Activated naive CD4-positive, alpha-beta T cell treated with anti-CD3 and anti-CD28 coated beads for 36 hours (primary cell): ENCODE data around the gene SFTPB. TPM values are rescaled to one million over a fixed set of nuclear protein-coding genes. Genes with fewer than 3 reads are reported as not detected.
"Not testable (repeated sequence)": the region's sequence is repeated elsewhere in the genome, so short reads cannot be mapped to it uniquely, and the experiment has no call there.

Experiments
- CTCF ChIA-PET: fragments of 350-600 bp; sonication (Branson Sonifier 250); formaldehyde crosslinking; loops from one replicate; lab custom pipeline; 2021; ENCODE audit warnings: antibody characterized with exemption; lab: Charles Lee
- DNase-seq: peaks from one replicate; pipeline ENCODE4 v3.0.0-alpha.2; 2020
- H3K27ac Mint-ChIP-seq: one replicate; pipeline ENCODE4 v1.8.0; 2021; ENCODE audit warnings: mild to moderate bottlenecking, mixed read lengths
- H3K27me3 Mint-ChIP-seq: one replicate; pipeline ENCODE4 v1.8.0; 2021; ENCODE audit warnings: low read depth, mixed read lengths
- H3K36me3 Mint-ChIP-seq: one replicate; pipeline ENCODE4 v1.8.0; 2021; ENCODE audit warnings: low read depth, mixed read lengths
- H3K4me1 Mint-ChIP-seq: one replicate; pipeline ENCODE4 v1.8.0; 2021; ENCODE audit warnings: low read depth, mixed read lengths
- H3K4me3 Mint-ChIP-seq: one replicate; pipeline ENCODE4 v1.8.0; 2021; ENCODE audit warnings: mild to moderate bottlenecking, moderate library complexity, mixed read lengths
- H3K9me3 Mint-ChIP-seq: one replicate; pipeline ENCODE4 v1.8.0; 2021; ENCODE audit warnings: mixed read lengths
- intact Hi-C: fragments of 100-400 bp; cut with micrococcal nuclease; formaldehyde crosslinking; loops from one replicate; pipeline ENCODE4 v1.15.1; 2023
- total RNA-seq, 2 experiments: library from RNA; stranded (reverse); gene quantifications; one replicate each; pipeline ENCODE4 v1.2.3, GENCODE V29; 2021

Gene SFTPB
- total RNA-seq, 2 experiments from 2014 or later = not detected

- no peak for DNase-seq
- Mint-ChIP-seq H3K27ac (no peak overlapping the region), H3K9me3 (no peaks in the 10 kb centered on the region), H3K4me1 (no peaks in the 10 kb centered on the region), H3K4me3 (no peak overlapping the region), H3K27me3 (no peaks in the 10 kb centered on the region), H3K36me3 (peaks cover 55% of the 10 kb centered on the region)
- CTCF ChIA-PET = interaction anchor here (0.6 to 10.1 kb wide), 6 partner anchors 11 to 238 kb away, joined by 3 to 75 read pairs (median 4); no protein-coding TSS in a partner anchor
- intact Hi-C loops = no loop called here
Measured at GRCh38 chr2:85647823-85648526, 20.0 kb downstream of the SFTPB start.

DNA sequence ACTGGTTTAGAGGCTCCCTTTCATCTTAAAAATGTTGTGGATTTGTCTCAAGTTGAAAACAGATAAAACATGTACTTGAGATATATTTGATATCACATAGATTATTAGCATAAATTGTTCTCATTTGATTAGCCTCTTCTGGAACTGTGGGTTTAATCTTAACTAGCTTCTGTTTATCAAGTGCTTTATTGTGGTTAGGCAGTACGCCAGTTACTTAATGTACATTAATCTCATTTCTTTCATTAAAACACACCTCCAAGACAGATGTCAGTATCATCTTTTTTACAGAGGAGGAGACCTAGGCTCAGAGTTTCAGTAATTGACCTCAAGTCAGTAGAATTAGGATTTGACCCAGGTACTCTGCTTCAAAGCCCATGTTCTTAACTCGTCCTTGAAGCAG, 21.8 kb downstream of the SFTPB start:
- no peak overlapping the region for H3K4me3 Mint-ChIP-seq
- no peaks in the 10 kb centered on the region for H3K9me3 Mint-ChIP-seq
- H3K4me1 Mint-ChIP-seq = no peaks in the 10 kb centered on the region
- no peaks in the 10 kb centered on the region for H3K27me3 Mint-ChIP-seq
- CTCF ChIA-PET = interaction anchor here (10.1 kb wide), 1 partner anchor 9 kb away, joined by 75 read pairs; no protein-coding TSS in a partner anchor
- no peak overlapping the region for H3K27ac Mint-ChIP-seq
- peaks cover 64% of the 10 kb centered on the region for H3K36me3 Mint-ChIP-seq
- intact Hi-C loops = no loop called here
- DNase-seq = no peak

DNA sequence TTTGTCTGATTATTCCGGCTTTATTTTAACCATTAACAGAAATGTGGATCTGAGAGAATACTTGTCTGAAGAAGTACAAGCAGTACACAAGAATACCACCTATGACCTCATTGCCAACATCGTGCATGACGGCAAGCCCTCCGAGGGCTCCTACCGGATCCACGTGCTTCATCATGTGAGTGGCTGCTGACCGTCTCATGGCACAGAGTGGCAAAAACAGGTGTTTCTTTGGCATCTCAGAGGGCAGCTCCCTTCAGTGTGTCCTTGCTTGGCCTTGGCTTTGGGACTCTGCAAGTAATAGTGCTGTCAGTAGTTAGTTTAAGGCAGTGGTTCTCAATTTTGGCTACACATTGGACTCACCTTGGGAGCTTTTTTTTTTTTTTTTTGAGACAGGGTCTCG, 23.1 kb downstream of the SFTPB start:
- Mint-ChIP-seq H3K4me3 (no peak overlapping the region), H3K27me3 (no peaks in the 10 kb centered on the region), H3K9me3 (no peaks in the 10 kb centered on the region), H3K4me1 (no peaks in the 10 kb centered on the region), H3K36me3 (peaks cover 74% of the 10 kb centered on the region), H3K27ac (no peak overlapping the region)
- DNase-seq = no peak
- CTCF ChIA-PET = interaction anchor here (0.7 to 10.1 kb wide), 2 partner anchors 8 to 64 kb away, joined by 3 to 75 read pairs; no protein-coding TSS in a partner anchor
- intact Hi-C loops = no loop called here

DNA sequence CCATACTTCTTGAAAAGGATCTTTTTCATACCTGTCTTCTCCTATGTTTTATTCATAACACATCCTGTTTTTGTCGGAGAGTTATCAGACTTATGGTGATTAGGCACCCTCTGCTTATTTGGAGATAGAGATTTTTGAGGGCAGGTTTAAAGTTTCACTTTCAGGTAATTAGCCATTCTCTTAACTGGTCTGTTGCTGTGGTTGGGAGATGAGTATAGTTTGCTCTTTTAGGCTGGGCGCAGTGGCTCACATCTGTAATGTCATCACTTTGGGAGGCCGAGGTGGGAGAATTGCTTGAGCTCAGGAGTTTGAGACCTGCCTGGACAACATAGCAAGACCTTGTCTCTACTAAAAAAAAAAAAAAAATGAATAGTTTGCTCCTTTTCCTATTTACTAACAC, 25.3 kb downstream of the SFTPB start:
- CTCF ChIA-PET = interaction anchor here (0.6 kb wide), 1 partner anchor 44 kb away, joined by 3 read pairs; no protein-coding TSS in a partner anchor
- Mint-ChIP-seq H3K27me3 (no peaks in the 10 kb centered on the region), H3K9me3 (no peaks in the 10 kb centered on the region), H3K4me3 (no peak overlapping the region), H3K36me3 (peaks cover 64% of the 10 kb centered on the region), H3K4me1 (no peaks in the 10 kb centered on the region), H3K27ac (no peak overlapping the region)
- no peak for DNase-seq
- intact Hi-C loops = no loop called here

DNA sequence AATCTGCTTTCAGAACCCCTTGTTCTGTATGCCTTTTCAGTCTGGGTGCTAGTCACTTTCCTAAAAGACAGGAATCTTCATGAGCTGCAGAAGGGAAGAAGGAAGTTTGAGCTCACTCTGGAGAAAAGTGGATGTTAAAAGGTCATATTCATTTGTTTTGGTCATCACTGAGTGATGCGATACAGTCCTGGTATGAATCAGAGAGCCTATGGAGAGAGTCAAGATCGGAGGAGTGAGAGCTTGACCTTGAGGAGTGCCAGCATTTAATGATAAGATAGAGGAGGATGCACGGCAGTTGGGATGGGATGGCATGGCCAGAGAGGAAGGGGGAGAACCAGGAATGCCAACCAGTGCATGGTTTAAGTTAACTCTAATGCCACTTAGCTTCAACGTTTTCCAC, 32.4 kb downstream of the SFTPB start:
- intact Hi-C loops = loop anchor here (2.0 kb wide), 2 partner anchors 71 to 215 kb away; no protein-coding TSS in a partner anchor
- Mint-ChIP-seq H3K4me3 (no peak overlapping the region), H3K27ac (no peak overlapping the region), H3K9me3 (no peaks in the 10 kb centered on the region), H3K4me1 (peaks cover 9% of the 10 kb centered on the region), H3K36me3 (peaks cover 59% of the 10 kb centered on the region), H3K27me3 (no peaks in the 10 kb centered on the region)
- DNase-seq = no peak
- CTCF ChIA-PET = interaction anchor here (1.0 to 4.6 kb wide), 7 partner anchors 12 to 198 kb away, joined by 4 to 103 read pairs (median 21); no protein-coding TSS in a partner anchor

GRCh38 chr2:85635011-85635410, 33.0 kb downstream of the SFTPB start:
- no peak for DNase-seq
- H3K4me1 Mint-ChIP-seq = peaks cover 9% of the 10 kb centered on the region
- H3K27me3 Mint-ChIP-seq = no peaks in the 10 kb centered on the region
- intact Hi-C loops = no loop called here
- no peak overlapping the region for H3K4me3 Mint-ChIP-seq
- H3K27ac Mint-ChIP-seq = no peak overlapping the region
- H3K36me3 Mint-ChIP-seq = peaks cover 58% of the 10 kb centered on the region
- H3K9me3 Mint-ChIP-seq = no peaks in the 10 kb centered on the region
- CTCF ChIA-PET = interaction anchor here (1.0 to 4.6 kb wide), 3 partner anchors 14 to 198 kb away, joined by 6 to 75 read pairs (median 25); no protein-coding TSS in a partner anchor

DNA sequence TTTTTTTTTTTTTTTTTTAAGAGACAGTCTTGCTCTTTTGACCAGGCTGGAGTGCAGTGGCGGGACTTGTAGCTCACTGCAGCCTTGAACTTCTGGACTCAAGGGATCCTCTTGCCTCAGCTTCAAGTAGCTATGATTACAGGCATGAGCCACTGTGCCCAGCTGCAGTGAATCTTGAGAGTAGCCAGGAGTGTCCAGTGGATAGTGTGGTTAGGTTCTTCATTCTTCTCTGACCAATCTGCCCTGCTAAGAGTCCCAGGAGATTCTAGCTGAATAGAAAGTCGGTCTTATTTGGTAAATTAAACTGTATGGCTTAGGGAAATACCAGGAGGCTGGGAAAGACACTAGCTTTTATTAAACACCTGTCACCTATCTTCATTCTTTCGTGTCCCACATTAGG, 36.7 kb downstream of the SFTPB start:
- peaks cover 54% of the 10 kb centered on the region for H3K36me3 Mint-ChIP-seq
- intact Hi-C loops = no loop called here

GRCh38 chr2:85628658-85629057, 39.3 kb downstream of the SFTPB start:
- CTCF ChIA-PET = interaction anchor here (0.5 to 10.5 kb wide), 3 partner anchors 9 to 479 kb away, joined by 3 to 103 read pairs (median 4); no protein-coding TSS in a partner anchor
- H3K4me1 Mint-ChIP-seq = peaks cover 16% of the 10 kb centered on the region
- H3K27ac Mint-ChIP-seq = peak overlapping the region; percentile 74
- no peaks in the 10 kb centered on the region for H3K9me3 Mint-ChIP-seq
- H3K36me3 Mint-ChIP-seq = peaks cover 60% of the 10 kb centered on the region
- H3K4me3 Mint-ChIP-seq = no peak overlapping the region
- intact Hi-C loops = no loop called here
- DNase-seq = no peak
- H3K27me3 Mint-ChIP-seq = no peaks in the 10 kb centered on the region

More for the DNA sequence above, 36.7 kb downstream of the SFTPB start:
- Mint-ChIP-seq H3K4me3 (no peak overlapping the region), H3K27me3 (no peaks in the 10 kb centered on the region), H3K4me1 (peaks cover 19% of the 10 kb centered on the region), H3K9me3 (no peaks in the 10 kb centered on the region), H3K27ac (no peak overlapping the region)
- DNase-seq = no peak
- CTCF ChIA-PET = interaction anchor here (0.6 to 0.7 kb wide), 2 partner anchors 22 to 79 kb away, joined by 3 read pairs; no protein-coding TSS in a partner anchor

DNA sequence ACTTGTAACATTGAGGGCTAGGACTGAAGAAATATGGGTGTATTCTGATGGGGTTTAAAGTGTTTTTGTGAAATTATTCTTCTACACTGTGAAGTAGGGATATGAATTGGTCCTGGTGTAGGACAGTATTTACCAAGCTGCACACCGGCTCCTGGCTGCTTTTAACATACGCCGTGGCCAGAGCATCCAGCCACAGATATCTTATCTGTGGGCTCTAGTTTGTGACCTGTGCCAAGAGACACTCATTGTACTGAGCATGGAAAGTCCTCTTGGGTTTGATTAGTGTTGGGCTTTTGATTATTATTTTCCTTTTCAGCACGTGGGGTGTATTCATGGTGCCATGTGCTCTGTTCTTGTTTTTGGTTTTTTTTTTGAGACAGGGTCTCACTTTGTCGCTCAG, 44.0 kb downstream of the SFTPB start:
- H3K36me3 Mint-ChIP-seq = peaks cover 48% of the 10 kb centered on the region
- intact Hi-C loops = no loop called here
- H3K27ac Mint-ChIP-seq = peak overlapping the region; percentile 5
- H3K9me3 Mint-ChIP-seq = no peaks in the 10 kb centered on the region
- no peaks in the 10 kb centered on the region for H3K27me3 Mint-ChIP-seq
- CTCF ChIA-PET = interaction anchor here (10.5 kb wide), 1 partner anchor 13 kb away, joined by 103 read pairs; no protein-coding TSS in a partner anchor
- DNase-seq = no peak
- H3K4me3 Mint-ChIP-seq = no peak overlapping the region
- H3K4me1 Mint-ChIP-seq = peaks cover 16% of the 10 kb centered on the region

DNA sequence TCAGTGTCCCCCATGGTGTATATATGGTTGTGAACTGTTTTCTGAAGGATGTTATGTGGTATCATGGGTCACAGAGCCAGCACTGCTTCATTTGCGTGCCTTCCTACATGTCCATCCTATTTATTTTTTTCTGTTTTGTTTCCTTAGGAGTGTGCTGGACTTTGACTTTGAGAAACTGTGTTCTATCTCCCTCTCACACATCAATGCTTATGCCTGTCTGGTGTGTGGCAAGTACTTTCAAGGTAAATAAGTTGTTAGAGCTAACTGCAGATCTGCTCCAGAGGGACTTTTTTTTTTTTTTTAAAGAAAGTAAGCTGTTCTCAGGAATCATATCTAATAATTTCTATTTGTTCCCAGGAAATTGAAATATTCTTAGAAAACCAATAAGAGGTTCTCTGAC, 46.7 kb downstream of the SFTPB start:
- CTCF ChIA-PET = interaction anchor here (10.5 kb wide), 1 partner anchor 16 kb away, joined by 103 read pairs; no protein-coding TSS in a partner anchor
- intact Hi-C loops = no loop called here
- Mint-ChIP-seq H3K27me3 (no peaks in the 10 kb centered on the region), H3K36me3 (peaks cover 45% of the 10 kb centered on the region), H3K27ac (no peak overlapping the region), H3K4me1 (peaks cover 21% of the 10 kb centered on the region), H3K4me3 (no peak overlapping the region), H3K9me3 (no peaks in the 10 kb centered on the region)
- DNase-seq = no peak

DNA sequence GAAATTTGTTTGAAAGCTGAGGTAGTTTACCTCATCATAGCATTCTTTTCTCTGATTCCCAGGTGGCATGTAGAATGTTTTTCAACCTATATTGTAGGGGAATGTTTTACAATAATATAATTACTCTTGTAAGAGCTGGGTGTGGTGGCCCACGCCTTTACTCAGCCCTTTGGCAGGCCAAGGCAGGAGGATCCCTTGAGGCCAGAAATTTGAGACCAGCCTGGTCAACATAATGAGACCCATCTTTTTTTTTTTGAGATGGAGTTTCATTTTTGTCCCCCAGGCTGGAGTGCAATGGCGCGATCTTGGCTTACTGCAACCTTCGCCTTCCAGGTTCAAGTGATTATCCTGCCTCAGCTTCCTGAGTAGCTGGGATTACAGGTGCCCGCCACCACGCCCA, 48.4 kb downstream of the SFTPB start:
- CTCF ChIA-PET = interaction anchor here (0.8 to 10.5 kb wide), 3 partner anchors 14 to 68 kb away, joined by 3 to 103 read pairs (median 3); no protein-coding TSS in a partner anchor
- intact Hi-C loops = loop anchor here (5.0 to 10.0 kb wide), 3 partner anchors 418 to 825 kb away; partner anchors contain the start of genes KDM3A, POLR1A and PTCD3
- H3K9me3 Mint-ChIP-seq = no peaks in the 10 kb centered on the region
- no peak overlapping the region for H3K27ac Mint-ChIP-seq
- peaks cover 21% of the 10 kb centered on the region for H3K4me1 Mint-ChIP-seq
- no peaks in the 10 kb centered on the region for H3K27me3 Mint-ChIP-seq
- H3K36me3 Mint-ChIP-seq = peaks cover 34% of the 10 kb centered on the region
- no peak overlapping the region for H3K4me3 Mint-ChIP-seq
- no peak for DNase-seq

- not testable (repeated sequence) for H3K27me3 Mint-ChIP-seq, H3K27ac Mint-ChIP-seq, DNase-seq, H3K9me3 Mint-ChIP-seq
- intact Hi-C loops = loop anchor here (5.0 to 10.0 kb wide), 3 partner anchors 420 to 827 kb away; partner anchors contain the start of genes KDM3A, POLR1A and PTCD3
- H3K36me3 Mint-ChIP-seq = peaks cover 19% of the 10 kb centered on the region
- CTCF ChIA-PET = interaction anchor here (1.9 kb wide), 1 partner anchor 19 kb away, joined by 14 read pairs; no protein-coding TSS in a partner anchor
- H3K4me1 Mint-ChIP-seq = peaks cover 21% of the 10 kb centered on the region
- H3K4me3 Mint-ChIP-seq = peak overlapping the region; percentile 96
Measured at GRCh38 chr2:85617723-85618122, 50.3 kb downstream of the SFTPB start.
